HuH-7.5 (cell line): ENCODE measurements around the gene SMYD2.
"Not testable (repeated sequence)": the region's sequence is repeated elsewhere in the genome, so short reads cannot be mapped to it uniquely, and the experiment has no call there.

ENCODE experiments used
- DNase-seq: peaks from one replicate; pipeline ENCODE4 v3.0.0; 2011; ENCODE audit warnings: low spot score

SMYD2 gene

GRCh38 chr1:214271995-214272731, 8.8 kb upstream of the SMYD2 start:
- no peak for DNase-seq

- no peak for DNase-seq
Measured at GRCh38 chr1:214272964-214273533, 7.9 kb upstream of the SMYD2 start.

GRCh38 chr1:214275700-214276099, 5.3 kb upstream of the SMYD2 start:
- DNase-seq, result not testable (repeated sequence)

GRCh38 chr1:214276786-214277185, 4.2 kb upstream of the SMYD2 start:
- DNase-seq, result no peak

- DNase-seq, result no peak
Measured at GRCh38 chr1:214277704-214278635, 3.0 kb upstream of the SMYD2 start.

- DNase-seq, result peak; percentile 28
Measured at GRCh38 chr1:214280386-214281020, 456 bp upstream of the SMYD2 start.

- DNase-seq, result no peak
Measured at GRCh38 chr1:214281720-214282629, 1.0 kb downstream of the SMYD2 start.

- DNase-seq, result no peak
Measured at GRCh38 chr1:214282630-214283242, 1.8 kb downstream of the SMYD2 start.

GRCh38 chr1:214285610-214286440, 4.9 kb downstream of the SMYD2 start:
- no peak for DNase-seq

GRCh38 chr1:214287884-214288283, 6.9 kb downstream of the SMYD2 start:
- no peak for DNase-seq

GRCh38 chr1:214289574-214290272, 8.8 kb downstream of the SMYD2 start:
- no peak for DNase-seq

GRCh38 chr1:214290424-214291037, 9.6 kb downstream of the SMYD2 start:
- no peak for DNase-seq

- no peak for DNase-seq
Measured at GRCh38 chr1:214292322-214292721, 11.4 kb downstream of the SMYD2 start.

GRCh38 chr1:214295934-214296333, 15.0 kb downstream of the SMYD2 start:
- DNase-seq, result no peak

- no peak for DNase-seq
Measured at GRCh38 chr1:214296860-214297745, 16.1 kb downstream of the SMYD2 start.

- DNase-seq, result no peak
Measured at GRCh38 chr1:214300149-214300780, 19.3 kb downstream of the SMYD2 start.

- no peak for DNase-seq
Measured at GRCh38 chr1:214301526-214301925, 20.6 kb downstream of the SMYD2 start.
